SK-N-SH treated with all-trans-retinoic acid at 6 μM for 48 hours (cell line): Measurements from ENCODE around the gene TXNRD3.

Experiments used
- ATAC-seq: fragments of 200-7000 bp; cut with Tn5 transposase; 3 replicates; pipeline ENCODE4 v1.9.1; 2020; ENCODE audit warnings: mild to moderate bottlenecking, moderate library complexity
- ARNTL ChIP-seq: fragments of 450-650 bp; formaldehyde crosslinking; IDR thresholded peaks from 2 replicates; pipeline ENCODE4 v1.5.0; 2020; ENCODE audit warnings: low read depth, mild to moderate bottlenecking, moderate library complexity, borderline replicate concordance
- BACH2 ChIP-seq: fragments of 250-450 bp; sonication (Bioruptor Pico); IDR thresholded peaks from 2 replicates; pipeline ENCODE4 v1.9.0; 2021; ENCODE audit warnings: mild to moderate bottlenecking, borderline replicate concordance
- CSDC2 ChIP-seq: fragments of 250-450 bp; sonication (Bioruptor Pico); IDR thresholded peaks from 2 replicates; pipeline ENCODE4 v1.5.0; 2020; ENCODE audit warnings: mild to moderate bottlenecking, moderate library complexity
- CSRNP3 ChIP-seq: fragments of 250-450 bp; sonication (Bioruptor Pico); IDR thresholded peaks from 2 replicates; pipeline ENCODE4 v1.5.1; 2021; ENCODE audit warnings: mild to moderate bottlenecking, moderate library complexity
- GLIS3 ChIP-seq: fragments of 250-450 bp; sonication (Bioruptor Pico); IDR thresholded peaks from 2 replicates; pipeline ENCODE4 v1.5.0; 2020; ENCODE audit warnings: mild to moderate bottlenecking, moderate library complexity
- ISL1 ChIP-seq: fragments of 250-450 bp; sonication (Bioruptor Pico); IDR thresholded peaks from 2 replicates; pipeline ENCODE4 v2.1.2; 2022; ENCODE audit warnings: mild to moderate bottlenecking, moderate library complexity
- OSR1 ChIP-seq: fragments of 250-450 bp; sonication (Bioruptor Pico); IDR thresholded peaks from 2 replicates; pipeline ENCODE4 v1.8.0; 2022; ENCODE audit warnings: moderate library complexity, mild to moderate bottlenecking, inconsistent platforms
- PATZ1 ChIP-seq: fragments of 250-450 bp; sonication (Bioruptor Pico); IDR thresholded peaks from 2 replicates; pipeline ENCODE4 v1.8.0; 2020; ENCODE audit warnings: mild to moderate bottlenecking, moderate library complexity, borderline replicate concordance
- POU6F1 ChIP-seq: fragments of 250-450 bp; sonication (Bioruptor Pico); IDR thresholded peaks from 2 replicates; pipeline ENCODE4 v1.8.0; 2021; ENCODE audit warnings: low read depth, mild to moderate bottlenecking, moderate library complexity, borderline replicate concordance
- PPARA ChIP-seq: fragments of 250-450 bp; sonication (Bioruptor Pico); IDR thresholded peaks from 2 replicates; pipeline ENCODE4 v1.5.0; 2020; ENCODE audit warnings: mild to moderate bottlenecking, borderline replicate concordance
- RARB ChIP-seq: fragments of 250-450 bp; sonication (Bioruptor Pico); IDR thresholded peaks from 2 replicates; pipeline ENCODE4 v1.8.0; 2021; ENCODE audit warnings: mild to moderate bottlenecking, moderate library complexity
- SNAI2 ChIP-seq: fragments of 250-450 bp; sonication (Bioruptor Pico); IDR thresholded peaks from 2 replicates; pipeline ENCODE4 v1.5.0; 2020; ENCODE audit warnings: mild to moderate bottlenecking, moderate library complexity
- TCF4 ChIP-seq: fragments of 250-450 bp; sonication (Bioruptor Pico); IDR thresholded peaks from 2 replicates; pipeline ENCODE4 v1.8.0; 2021; ENCODE audit warnings: mild to moderate bottlenecking, moderate library complexity, borderline replicate concordance
- TSHZ2 ChIP-seq: fragments of 250-450 bp; sonication (Bioruptor Pico); IDR thresholded peaks from 2 replicates; pipeline ENCODE4 v1.5.0; 2020; ENCODE audit warnings: mild to moderate bottlenecking, moderate library complexity
- ZC3H10 ChIP-seq: fragments of 250-450 bp; sonication (Bioruptor Pico); IDR thresholded peaks from 2 replicates; pipeline ENCODE4 v1.5.1; 2021; ENCODE audit warnings: mild to moderate bottlenecking, moderate library complexity
- ZFP3 ChIP-seq: fragments of 250-450 bp; sonication (Bioruptor Pico); IDR thresholded peaks from 2 replicates; pipeline ENCODE4 v1.5.0; 2020; ENCODE audit warnings: mild to moderate bottlenecking, moderate library complexity
- ZFP30 ChIP-seq: fragments of 450-650 bp; formaldehyde crosslinking; IDR thresholded peaks from 2 replicates; pipeline ENCODE4 v1.5.0; 2022; ENCODE audit warnings: mild to moderate bottlenecking, moderate library complexity
- ZNF70 ChIP-seq: fragments of 450-650 bp; formaldehyde crosslinking; IDR thresholded peaks from 2 replicates; pipeline ENCODE4 v1.5.0; 2020; ENCODE audit warnings: mild to moderate bottlenecking, moderate library complexity
- ZNF8 ChIP-seq: fragments of 450-650 bp; formaldehyde crosslinking; IDR thresholded peaks from 2 replicates; pipeline ENCODE4 v1.5.0; 2020; ENCODE audit warnings: mild to moderate bottlenecking, moderate library complexity

TXNRD3 gene

GRCh38 chr3:126684218-126684751, 29.4 kb upstream of the TXNRD3 start (continued):
- no peak for TF ChIP-seq ZNF70 (CRISPR knock-in tag)
- TF ChIP-seq, all 23 proteins: peak for 0

GRCh38 chr3:126683069-126683468, 28.1 kb upstream of the TXNRD3 start:
- TF ChIP-seq RARB (CRISPR knock-in tag) = no peak
- no peak for TF ChIP-seq ARNTL (CRISPR knock-in tag)
- no peak for ATAC-seq

- no peak for ATAC-seq
- TF ChIP-seq CSRNP3 (CRISPR knock-in tag) (no peak), TCF4 (CRISPR knock-in tag) (no peak)
Measured at GRCh38 chr3:126682009-126682408, 27.1 kb upstream of the TXNRD3 start.

- no peak for TF ChIP-seq GLIS3
- TF ChIP-seq ZNF8 = no peak
- TF ChIP-seq TCF4 (CRISPR knock-in tag) = no peak
- TF ChIP-seq ZC3H10 (CRISPR knock-in tag) = no peak
- no peak for TF ChIP-seq BACH2 (CRISPR knock-in tag)
- TF ChIP-seq ISL1 (CRISPR knock-in tag) = no peak
- TF ChIP-seq PATZ1 (CRISPR knock-in tag) = no peak
- TF ChIP-seq RARB (CRISPR knock-in tag) = no peak
- TF ChIP-seq SNAI2 (CRISPR knock-in tag) = no peak
- no peak for TF ChIP-seq OSR1
- no peak for TF ChIP-seq ZFP3
- no peak for TF ChIP-seq TSHZ2 (CRISPR knock-in tag)
- no peak for TF ChIP-seq ZFP30
- TF ChIP-seq ARNTL (CRISPR knock-in tag) = no peak
- TF ChIP-seq CSDC2 = no peak
- TF ChIP-seq, all 23 proteins: peak for 0
- ATAC-seq = peak; percentile 16
Measured at GRCh38 chr3:126680667-126681055, 25.7 kb upstream of the TXNRD3 start.

- ATAC-seq = peak; percentile 64
- TF ChIP-seq POU6F1 (no peak), PATZ1 (CRISPR knock-in tag) (no peak), TSHZ2 (CRISPR knock-in tag) (peak; percentile 84; the same call in 1 of the 2 replicates), PPARA (no peak), ARNTL (CRISPR knock-in tag) (no peak), BACH2 (CRISPR knock-in tag) (no peak), TCF4 (CRISPR knock-in tag) (peak; percentile 91), OSR1 (no peak)
Measured at GRCh38 chr3:126679831-126680666, 25.1 kb upstream of the TXNRD3 start.
